BLaER1 treated with 17β-estradiol and CSF1 and Interleukin-3, amounts not matched to agents 10 nM and 100 nM (cell line): Measurements from ENCODE around the gene OTP.

Experiments
- H3K27ac ChIP-seq, 11 experiments: shearing (Covaris generic); formaldehyde crosslinking; 2 replicates each; pipeline ENCODE4 v1.8.1; 2022
- H3K27me3 ChIP-seq, 11 experiments: shearing (Covaris generic); formaldehyde crosslinking; 2 replicates each; pipeline ENCODE4 v1.8.1; 2022
- H3K36me3 ChIP-seq, 11 experiments: shearing (Covaris generic); formaldehyde crosslinking; 2 replicates each; pipeline ENCODE4 v1.8.1; 2022
- H3K4me1 ChIP-seq, 10 experiments: shearing (Covaris generic); formaldehyde crosslinking; 2 replicates each; pipeline ENCODE4 v1.8.1; 2022
- H3K4me2 ChIP-seq, 11 experiments: shearing (Covaris generic); formaldehyde crosslinking; 2 replicates each; pipeline ENCODE4 v1.8.1; 2022
- H3K4me3 ChIP-seq, 10 experiments: shearing (Covaris generic); formaldehyde crosslinking; 2 replicates each; pipeline ENCODE4 v1.8.1; 2022
- H3K9ac ChIP-seq, 11 experiments: shearing (Covaris generic); formaldehyde crosslinking; 2 replicates each; pipeline ENCODE4 v1.8.1; 2022
- H3K9me3 ChIP-seq, 11 experiments: shearing (Covaris generic); formaldehyde crosslinking; replicated peaks in 1 of 11; 2 replicates each; pipeline ENCODE4 v1.8.1; 2022
- H4K20me1 ChIP-seq, 11 experiments: shearing (Covaris generic); formaldehyde crosslinking; 2 replicates each; pipeline ENCODE4 v1.8.1; 2022
- Cebpa-rat ChIP-seq, 11 experiments: shearing (Covaris generic); IDR thresholded peaks; 2 replicates each; pipeline ENCODE4 v1.8.1; 2022

Gene OTP

DNA sequence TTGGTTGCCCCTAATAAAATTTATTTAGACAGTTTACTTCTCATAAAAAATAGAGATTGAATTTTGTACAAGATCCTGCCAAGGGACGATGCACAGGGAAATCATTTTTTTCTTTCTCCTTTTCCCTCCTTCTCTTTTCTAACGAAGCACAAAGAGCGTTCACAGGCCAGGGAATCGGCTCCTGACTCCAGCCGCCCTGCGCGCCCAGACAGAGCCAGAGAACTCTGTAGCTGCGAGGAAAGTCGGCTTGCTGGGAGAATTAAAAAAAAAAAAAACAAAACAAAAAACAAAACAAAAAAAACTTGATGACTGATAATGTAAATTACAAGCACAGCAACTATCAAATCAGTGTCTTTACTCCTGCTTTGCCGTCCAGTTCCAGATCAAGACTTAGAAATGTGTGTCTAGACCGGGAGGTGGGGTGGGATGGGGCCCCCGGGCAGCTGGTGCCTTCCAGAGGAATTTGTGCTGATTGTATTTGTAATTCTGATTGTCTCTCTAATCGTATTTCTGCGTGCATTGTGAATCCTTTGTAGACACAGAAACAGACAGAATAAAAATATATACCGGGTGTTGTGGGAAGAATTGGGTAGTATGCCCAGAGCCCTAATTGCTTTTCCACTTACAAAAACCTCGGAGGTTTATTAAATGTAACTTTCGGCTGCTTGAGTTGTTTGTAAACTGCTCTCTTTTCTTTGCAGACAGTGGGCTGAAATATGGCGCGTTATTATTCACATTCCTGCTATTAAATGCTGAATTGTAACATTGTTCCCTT is 3.6 kb upstream of the OTP start:
- Histone ChIP-seq H4K20me1 (peaks cover 0 to 67% (median 50%) of the 10 kb centered on the region in 11 experiments; a peak in 17 of 22 replicates), H3K27ac (no peak overlapping the region), H3K9ac (no peak overlapping the region), H3K4me3 (no peak overlapping the region), H3K36me3 (no peaks in the 10 kb centered on the region), H3K4me1 (peaks cover 0 to 15% (median 5%) of the 10 kb centered on the region in 10 experiments; a peak in 6 of 20 replicates), H3K27me3 (peaks cover 98 to 100% (median 100%) of the 10 kb centered on the region in 11 experiments), H3K9me3 (peaks cover 20 to 54% (median 34%) of the 10 kb centered on the region in 11 experiments), H3K4me2 (no peak overlapping the region)
- TF ChIP-seq Cebpa-rat (IDR thresholded peaks at IDR 0.05), result no peak

GRCh38 chr5:77641397-77641943 is 3.0 kb upstream of the OTP start:
- no peak for TF ChIP-seq Cebpa-rat (IDR thresholded peaks at IDR 0.05)
- Histone ChIP-seq H4K20me1 (peaks cover 0 to 68% (median 50%) of the 10 kb centered on the region in 11 experiments; a peak in 17 of 22 replicates), H3K9me3 (peaks cover 26 to 60% (median 39%) of the 10 kb centered on the region in 11 experiments), H3K4me3 (no peak overlapping the region), H3K9ac (no peak overlapping the region), H3K27me3 (peaks cover 100% of the 10 kb centered on the region in 11 experiments), H3K36me3 (no peaks in the 10 kb centered on the region), H3K27ac (no peak overlapping the region), H3K4me1 (peaks cover 0 to 15% (median 5%) of the 10 kb centered on the region in 10 experiments; a peak in 6 of 20 replicates), H3K4me2 (no peak overlapping the region)

GRCh38 chr5:77640589-77641396 is 2.3 kb upstream of the OTP start:
- H3K27ac ChIP-seq, result no peak overlapping the region
- H3K9me3 ChIP-seq, result peaks cover 33 to 67% (median 46%) of the 10 kb centered on the region in 11 experiments
- H3K9ac ChIP-seq, result no peak overlapping the region
- peaks cover 100% of the 10 kb centered on the region in 11 experiments for H3K27me3 ChIP-seq
- no peak for TF ChIP-seq Cebpa-rat (IDR thresholded peaks at IDR 0.05)
- peak overlapping the region in 8 of 11 experiments; percentile 9 to 83 (median 38); a peak in 11 of 22 replicates for H3K4me2 ChIP-seq
- H4K20me1 ChIP-seq, result peaks cover 0 to 68% (median 50%) of the 10 kb centered on the region in 11 experiments; a peak in 17 of 22 replicates
- peak overlapping the region in 6 of 10 experiments; percentile 11 to 48 (median 33); a peak in 8 of 20 replicates for H3K4me3 ChIP-seq
- H3K36me3 ChIP-seq, result no peaks in the 10 kb centered on the region
- peaks cover 0 to 15% (median 5%) of the 10 kb centered on the region in 10 experiments; a peak in 6 of 20 replicates for H3K4me1 ChIP-seq

- H4K20me1 ChIP-seq, result peaks cover 0 to 57% (median 42%) of the 10 kb centered on the region in 11 experiments; a peak in 17 of 22 replicates
- H3K9me3 ChIP-seq, result peaks cover 41 to 73% (median 49%) of the 10 kb centered on the region in 11 experiments
- peak overlapping the region in 1 of 10 experiments; percentile 6; a peak in 1 of 20 replicates for H3K4me3 ChIP-seq
- no peak overlapping the region for H3K9ac ChIP-seq
- H3K4me1 ChIP-seq, result peaks cover 0 to 15% (median 0%) of the 10 kb centered on the region in 10 experiments; a peak in 3 of 20 replicates
- H3K4me2 ChIP-seq, result no peak overlapping the region
- H3K27ac ChIP-seq, result no peak overlapping the region
- H3K27me3 ChIP-seq, result peaks cover 100% of the 10 kb centered on the region in 11 experiments
- H3K36me3 ChIP-seq, result no peaks in the 10 kb centered on the region
- no peak for TF ChIP-seq Cebpa-rat (IDR thresholded peaks at IDR 0.05)
Measured at GRCh38 chr5:77638763-77639671, 504 bp upstream of the OTP start.

DNA sequence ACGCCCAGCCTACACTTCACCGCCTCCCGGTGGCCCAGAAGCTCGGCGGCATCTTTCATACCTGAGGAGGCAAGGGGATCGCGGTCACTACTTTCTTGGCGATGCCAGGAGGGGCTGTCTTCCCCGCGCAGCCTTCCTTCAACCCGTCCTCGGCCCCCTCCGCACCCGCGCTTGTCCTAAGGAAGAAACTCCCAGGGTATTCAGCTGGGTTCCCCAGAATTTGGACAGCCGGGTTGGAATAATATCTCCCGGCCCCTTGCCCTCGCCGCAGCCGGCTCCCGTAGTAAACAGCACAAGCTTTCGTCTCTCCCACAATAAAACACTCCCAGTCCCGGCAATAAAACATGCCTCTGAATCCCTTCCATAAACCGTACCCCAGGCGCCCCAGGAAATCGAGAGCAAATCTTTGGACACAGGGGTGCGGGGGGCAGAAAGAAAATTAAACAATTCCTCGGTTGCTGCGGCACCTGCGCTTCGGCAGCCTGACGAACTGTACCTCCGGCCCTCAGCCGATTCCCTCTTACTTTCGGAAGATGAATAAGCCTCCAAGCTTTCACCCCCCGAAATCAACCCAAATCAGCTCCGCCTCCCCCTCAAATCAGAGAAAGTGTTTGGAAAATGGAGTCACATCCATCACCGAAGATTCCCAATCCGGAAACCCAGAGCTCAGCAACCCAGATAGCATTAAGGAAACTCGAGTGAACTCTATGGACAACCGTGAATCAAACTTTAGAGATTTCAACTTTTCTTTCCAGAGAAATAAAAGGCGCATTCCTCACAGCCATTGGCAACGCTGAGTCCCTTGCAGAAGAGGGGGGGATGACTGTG is 1.1 kb downstream of the OTP start:
- Histone ChIP-seq H3K36me3 (no peaks in the 10 kb centered on the region), H3K4me3 (peak overlapping the region in 5 of 10 experiments; percentile 18 to 48 (median 26); a peak in 3 of 20 replicates), H3K4me1 (peaks cover 0 to 7% (median 0%) of the 10 kb centered on the region in 10 experiments; a peak in 3 of 20 replicates), H3K27me3 (peaks cover 100% of the 10 kb centered on the region in 11 experiments), H3K4me2 (no peak overlapping the region), H3K27ac (no peak overlapping the region), H4K20me1 (peaks cover 0 to 50% (median 27%) of the 10 kb centered on the region in 11 experiments; a peak in 16 of 22 replicates), H3K9ac (no peak overlapping the region), H3K9me3 (peaks cover 46 to 68% (median 56%) of the 10 kb centered on the region in 11 experiments)
- TF ChIP-seq Cebpa-rat (IDR thresholded peaks at IDR 0.05), result no peak

- Histone ChIP-seq H3K27me3 (peaks cover 100% of the 10 kb centered on the region in 11 experiments), H3K4me1 (peaks cover 0 to 7% (median 0%) of the 10 kb centered on the region in 10 experiments; a peak in 3 of 20 replicates), H3K27ac (no peak overlapping the region), H3K9me3 (peaks cover 49 to 71% (median 61%) of the 10 kb centered on the region in 11 experiments), H3K36me3 (no peaks in the 10 kb centered on the region), H3K4me2 (no peak overlapping the region), H3K4me3 (peak overlapping the region in 7 of 10 experiments; percentile 20 to 48 (median 24); a peak in 7 of 20 replicates), H4K20me1 (peaks cover 0 to 50% (median 20%) of the 10 kb centered on the region in 11 experiments; a peak in 15 of 22 replicates), H3K9ac (no peak overlapping the region)
- no peak for TF ChIP-seq Cebpa-rat (IDR thresholded peaks at IDR 0.05)
Measured at GRCh38 chr5:77636641-77637169, 1.8 kb downstream of the OTP start.
